ENCODE measurements around the gene CACNA1D.

The CACNA1D gene

GRCh38 chr3:53495520-53496391 lies 1.3 kb downstream of the CACNA1D start:
- no peak for DNase-seq

- no peak for DNase-seq
Observed at GRCh38 chr3:53496392-53496670, 1.9 kb downstream of the CACNA1D start.

GRCh38 chr3:53496984-53497383 lies 2.6 kb downstream of the CACNA1D start:
- DNase-seq: no peak

GRCh38 chr3:53498806-53499641 lies 4.6 kb downstream of the CACNA1D start:
- no peak for DNase-seq

GRCh38 chr3:53500165-53500777 lies 5.9 kb downstream of the CACNA1D start:
- DNase-seq: peak; percentile 19

GRCh38 chr3:53501178-53501577 lies 6.8 kb downstream of the CACNA1D start:
- DNase-seq: no peak

GRCh38 chr3:53502737-53503136 lies 8.3 kb downstream of the CACNA1D start:
- DNase-seq: no peak

GRCh38 chr3:53503195-53503594 lies 8.8 kb downstream of the CACNA1D start:
- no peak for DNase-seq

- DNase-seq: no peak
Observed at GRCh38 chr3:53506110-53506762, 11.8 kb downstream of the CACNA1D start.

GRCh38 chr3:53506763-53507145 lies 12.3 kb downstream of the CACNA1D start:
- no peak for DNase-seq

- DNase-seq: no peak
Observed at GRCh38 chr3:53509494-53509893, 15.1 kb downstream of the CACNA1D start.

- DNase-seq: no peak
Observed at GRCh38 chr3:53510508-53510907, 16.1 kb downstream of the CACNA1D start.

- no peak for DNase-seq
Observed at GRCh38 chr3:53511246-53511645, 16.8 kb downstream of the CACNA1D start.

GRCh38 chr3:53513556-53514190 lies 19.3 kb downstream of the CACNA1D start:
- no peak for DNase-seq

- no peak for DNase-seq
Observed at GRCh38 chr3:53516339-53516738, 21.9 kb downstream of the CACNA1D start.

- no peak for DNase-seq
Observed at GRCh38 chr3:53518495-53518981, 24.1 kb downstream of the CACNA1D start.

- no peak for DNase-seq
Observed at GRCh38 chr3:53519065-53519709, 24.8 kb downstream of the CACNA1D start.

GRCh38 chr3:53523346-53523745 lies 28.9 kb downstream of the CACNA1D start:
- no peak for DNase-seq

GRCh38 chr3:53524566-53524965 lies 30.2 kb downstream of the CACNA1D start:
- DNase-seq: no peak

GRCh38 chr3:53525765-53526703 lies 31.6 kb downstream of the CACNA1D start:
- DNase-seq: no peak

- no peak for DNase-seq
Observed at GRCh38 chr3:53526704-53527055, 32.3 kb downstream of the CACNA1D start.

Data from NCI-H510A treated with DMSO at 0.1 percent for 48 hours (cell line).